SU-DHL-6 (cell line): ENCODE measurements around the gene CELSR2.

Source experiments
- EZH2phosphoT487 ChIP-seq: fragments of 200-600 bp; sonication (generic), shearing (Covaris generic); conservative IDR thresholded peaks from 2 replicates; pipeline ENCODE4 v1.6.1; 2018; ENCODE audit warnings: mild to moderate bottlenecking, antibody characterized with exemption, low read length, moderate library complexity, mixed read lengths
- TF ChIP-seq, protein P1 (sequence below): fragments of 200-600 bp; sonication (generic); IDR thresholded peaks from one replicate; pipeline ENCODE4 v1.5.1; 2017; ENCODE audit warnings: antibody characterized with exemption, mild to moderate bottlenecking, low read length, moderate library complexity; ENCODE audit not compliant: insufficient read depth, poor library complexity, severe bottlenecking

DNA sequence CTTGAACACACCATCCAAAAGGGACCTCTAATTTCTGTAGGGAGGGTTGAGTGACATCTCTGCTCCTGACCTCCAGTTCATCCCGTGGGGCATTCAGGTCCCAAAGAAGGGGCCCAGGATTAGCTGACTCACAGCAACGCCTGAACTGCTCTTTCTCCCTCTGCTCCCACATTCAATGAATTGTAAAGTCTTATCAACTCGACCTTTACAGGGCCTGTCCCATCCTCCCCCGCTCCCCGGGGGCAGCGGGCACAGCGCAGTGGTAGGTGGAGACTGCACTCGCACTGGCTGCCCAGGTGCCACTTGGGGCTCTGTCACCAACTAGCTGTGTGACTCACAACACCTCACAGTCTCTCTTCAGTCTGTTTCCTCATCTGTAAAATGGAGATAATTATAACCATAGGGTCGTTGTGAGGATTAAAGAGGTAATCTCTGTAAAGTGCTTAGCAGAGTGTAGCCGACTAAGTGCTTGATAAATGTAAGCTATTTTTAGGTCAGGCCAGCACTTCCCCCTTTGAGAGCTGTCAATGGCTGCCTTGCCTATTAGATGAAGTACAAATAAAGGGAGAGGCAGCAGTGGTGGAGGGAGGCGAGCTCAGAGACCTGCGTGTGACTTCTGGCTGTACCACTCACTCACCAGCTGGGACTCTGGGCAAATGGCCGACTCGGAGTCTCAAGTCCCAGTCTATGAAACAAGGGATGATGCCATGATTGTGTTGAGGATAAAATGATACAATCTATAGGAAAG lies 58.1 kb downstream of the CELSR2 start:
- TF ChIP-seq, protein P1, sequence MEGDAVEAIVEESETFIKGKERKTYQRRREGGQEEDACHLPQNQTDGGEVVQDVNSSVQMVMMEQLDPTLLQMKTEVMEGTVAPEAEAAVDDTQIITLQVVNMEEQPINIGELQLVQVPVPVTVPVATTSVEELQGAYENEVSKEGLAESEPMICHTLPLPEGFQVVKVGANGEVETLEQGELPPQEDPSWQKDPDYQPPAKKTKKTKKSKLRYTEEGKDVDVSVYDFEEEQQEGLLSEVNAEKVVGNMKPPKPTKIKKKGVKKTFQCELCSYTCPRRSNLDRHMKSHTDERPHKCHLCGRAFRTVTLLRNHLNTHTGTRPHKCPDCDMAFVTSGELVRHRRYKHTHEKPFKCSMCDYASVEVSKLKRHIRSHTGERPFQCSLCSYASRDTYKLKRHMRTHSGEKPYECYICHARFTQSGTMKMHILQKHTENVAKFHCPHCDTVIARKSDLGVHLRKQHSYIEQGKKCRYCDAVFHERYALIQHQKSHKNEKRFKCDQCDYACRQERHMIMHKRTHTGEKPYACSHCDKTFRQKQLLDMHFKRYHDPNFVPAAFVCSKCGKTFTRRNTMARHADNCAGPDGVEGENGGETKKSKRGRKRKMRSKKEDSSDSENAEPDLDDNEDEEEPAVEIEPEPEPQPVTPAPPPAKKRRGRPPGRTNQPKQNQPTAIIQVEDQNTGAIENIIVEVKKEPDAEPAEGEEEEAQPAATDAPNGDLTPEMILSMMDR: no peak
- TF ChIP-seq EZH2phosphoT487: no peak
